Activated naive CD8-positive, alpha-beta T cell treated with anti-CD3 and anti-CD28 coated beads for 36 hours (primary cell): Measurements from ENCODE around the gene JPT1. TPM values are rescaled to one million over a fixed set of nuclear protein-coding genes. Genes with fewer than 3 reads are reported as not detected.
A peak's percentile ranks its signal among the peaks of the same experiment; 100 is the strongest.

ENCODE experiments used
- DNase-seq: peaks from one replicate; pipeline ENCODE4 v3.0.0; 2021
- H3K27ac Mint-ChIP-seq: one replicate; pipeline ENCODE4 v1.8.0; 2022; ENCODE audit warnings: mild to moderate bottlenecking, moderate library complexity, mixed read lengths
- H3K27me3 Mint-ChIP-seq: one replicate; pipeline ENCODE4 v1.8.0; 2022; ENCODE audit warnings: mild to moderate bottlenecking, mixed read lengths
- H3K36me3 Mint-ChIP-seq: one replicate; pipeline ENCODE4 v1.8.0; 2021; ENCODE audit warnings: mild to moderate bottlenecking, mixed read lengths
- H3K4me1 Mint-ChIP-seq: one replicate; pipeline ENCODE4 v1.8.0; 2021; ENCODE audit warnings: mixed read lengths
- H3K4me3 Mint-ChIP-seq: one replicate; pipeline ENCODE4 v1.8.0; 2022; ENCODE audit warnings: mild to moderate bottlenecking, moderate library complexity, mixed read lengths
- H3K9me3 Mint-ChIP-seq: one replicate; pipeline ENCODE4 v1.8.0; 2022; ENCODE audit warnings: mixed read lengths
- total RNA-seq, 2 experiments: library from RNA; stranded (reverse); gene quantifications; one replicate each; pipeline ENCODE4 v1.2.3, GENCODE V29; 2021

JPT1 gene
- total RNA-seq, 2 experiments from 2014 or later: 245 to 250 TPM

DNA sequence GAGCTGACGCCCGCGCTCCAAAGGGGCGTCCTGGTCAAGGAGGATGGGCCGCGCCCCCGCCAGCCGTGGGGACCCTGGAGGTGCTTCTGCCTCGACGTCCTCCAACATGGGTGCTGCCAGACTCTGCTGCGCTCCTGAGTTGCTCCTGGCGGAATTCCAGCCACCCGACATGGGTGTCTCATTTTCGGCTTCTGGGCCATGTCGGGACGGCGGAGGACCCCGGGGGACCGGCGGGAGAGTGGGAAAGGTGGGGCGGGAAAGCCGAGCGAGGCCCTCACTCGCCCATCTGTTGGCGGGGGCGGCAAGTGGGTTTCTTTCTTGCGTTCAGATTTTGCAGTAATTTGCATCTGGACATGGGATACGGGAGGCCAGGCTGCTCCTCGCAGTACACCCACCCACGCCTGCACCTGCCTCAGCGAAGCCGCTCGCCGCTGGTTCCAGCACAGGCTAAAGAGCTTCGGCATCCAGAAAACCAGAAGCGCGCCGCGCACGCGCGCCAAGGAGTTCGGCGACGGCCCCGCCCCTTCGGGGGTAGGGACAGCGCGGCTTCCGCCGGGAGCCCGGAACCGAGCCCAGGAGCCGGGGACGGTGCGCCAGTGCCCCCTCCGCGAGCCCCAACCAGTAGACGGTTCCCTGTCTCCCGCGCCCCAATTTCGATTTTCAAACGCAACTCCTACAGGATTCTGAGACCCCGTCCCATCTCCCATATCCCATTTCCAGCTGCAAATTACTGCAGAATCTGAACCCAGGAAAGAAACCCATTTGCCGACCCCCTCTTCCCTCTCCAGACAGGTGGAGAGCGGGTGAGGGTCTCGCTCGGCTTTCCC, 44.7 kb downstream of the JPT1 start, which contains the start of gene ARMC7:
Gene ARMC7 (plus strand): TSS at position 563 of the 827 bp plus-strand sequence. CDS start 320 bp downstream, outside the sequence.
- H3K9me3 Mint-ChIP-seq: no peaks in the 10 kb centered on the region
- H3K36me3 Mint-ChIP-seq: peaks cover 13% of the 10 kb centered on the region

DNA sequence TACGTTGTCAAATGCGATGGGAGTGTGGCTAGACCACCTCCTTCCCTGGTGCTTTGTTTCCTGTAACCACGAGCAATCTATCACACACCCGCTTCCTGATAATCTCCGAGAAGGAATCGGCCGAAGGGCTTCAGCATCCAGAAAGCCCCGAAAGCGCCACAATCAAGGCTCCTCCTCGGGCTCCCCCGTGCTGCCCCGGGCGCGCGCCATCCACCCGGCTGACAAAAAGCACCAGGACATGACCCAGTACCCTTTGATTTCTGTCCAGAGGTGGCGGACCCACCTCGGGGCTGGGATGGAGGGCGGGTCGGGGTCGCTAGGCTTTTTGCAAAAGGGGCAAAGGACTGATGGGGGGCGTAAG, 45.3 kb downstream of the JPT1 start:
- Mint-ChIP-seq H3K9me3 (no peaks in the 10 kb centered on the region), H3K27me3 (no peaks in the 10 kb centered on the region), H3K4me1 (peaks cover 21% of the 10 kb centered on the region), H3K4me3 (peak overlapping the region; percentile 89), H3K36me3 (peaks cover 12% of the 10 kb centered on the region), H3K27ac (no peak overlapping the region)
- peak; percentile 30 for DNase-seq

More for the DNA sequence above, 44.7 kb downstream of the JPT1 start, which contains the start of gene ARMC7:
- Mint-ChIP-seq H3K4me1 (peaks cover 26% of the 10 kb centered on the region), H3K27me3 (no peaks in the 10 kb centered on the region), H3K27ac (peak within 1 kb of the TSS; percentile 79), H3K4me3 (peak within 1 kb of the TSS; percentile 89)
- peak; percentile 95 for DNase-seq

DNA sequence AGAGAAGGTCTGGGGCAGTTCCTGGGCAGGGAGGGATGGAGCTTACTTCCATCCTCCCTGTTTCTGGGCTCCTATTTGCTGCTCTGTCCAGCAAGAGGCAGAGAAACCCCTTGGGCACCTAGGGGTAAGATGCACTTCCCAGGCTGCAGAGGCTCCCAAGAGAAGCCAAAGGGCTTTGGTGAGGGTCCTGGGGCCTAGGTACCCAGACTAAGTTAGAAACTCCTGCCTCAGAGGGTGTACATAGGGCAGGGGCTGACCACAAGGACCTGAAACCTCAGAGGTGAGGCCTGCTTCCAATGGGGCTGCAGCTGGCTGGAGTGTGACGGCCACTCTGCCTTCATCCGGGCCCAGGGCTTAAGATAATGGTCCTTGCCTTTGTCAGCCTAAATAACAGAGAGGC, 46.1 kb downstream of the JPT1 start:
- Mint-ChIP-seq H3K36me3 (peaks cover 11% of the 10 kb centered on the region), H3K27me3 (no peaks in the 10 kb centered on the region), H3K27ac (no peak overlapping the region), H3K4me3 (peak overlapping the region; percentile 89), H3K4me1 (peaks cover 20% of the 10 kb centered on the region), H3K9me3 (no peaks in the 10 kb centered on the region)
- DNase-seq: no peak

DNA sequence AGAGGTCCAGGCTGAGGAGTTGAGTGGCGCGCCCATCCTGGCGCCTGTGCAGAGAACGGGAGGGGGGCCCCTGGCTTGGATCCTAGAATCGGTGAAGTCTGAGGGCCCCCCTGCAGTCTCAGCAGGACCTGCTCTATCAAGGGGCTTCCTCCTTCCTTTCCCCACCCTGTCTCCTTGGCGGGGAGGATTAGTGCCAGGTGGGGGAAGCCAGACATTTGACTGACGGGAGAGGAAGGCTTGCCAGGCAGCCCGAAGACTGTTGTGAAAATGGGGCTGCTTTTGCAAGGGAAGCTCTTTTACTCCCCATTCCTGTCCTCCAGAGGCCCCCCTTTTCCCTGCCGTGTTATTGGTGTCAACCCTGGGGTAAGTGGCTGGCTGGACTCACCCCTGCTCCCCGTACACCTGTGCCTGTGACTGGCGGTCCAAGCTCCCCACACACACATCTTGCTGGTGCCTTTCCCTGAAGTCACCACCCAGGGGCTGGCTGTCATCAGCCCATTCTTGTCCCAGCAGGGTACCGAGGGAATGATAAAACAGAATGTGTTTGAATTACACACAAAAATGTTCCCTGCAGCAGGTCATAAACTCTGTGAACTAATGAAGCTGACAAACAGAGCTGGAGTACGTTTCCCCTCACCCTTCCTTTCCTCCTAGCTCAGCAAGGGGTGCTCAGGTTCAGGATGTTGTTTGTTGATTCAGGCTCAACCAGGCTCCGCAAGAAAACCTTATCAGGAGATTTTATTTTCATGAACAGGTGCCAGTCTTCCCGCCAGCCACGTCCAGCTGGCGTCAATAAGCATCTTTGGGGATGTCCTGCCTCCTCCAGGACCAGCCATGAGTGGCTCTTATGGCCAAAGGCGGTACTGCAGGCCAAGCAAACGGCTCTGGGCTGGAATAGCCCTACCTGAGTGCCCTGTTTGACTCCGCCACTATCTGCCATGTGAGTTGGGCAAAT, 48.9 kb downstream of the JPT1 start:
- peak; percentile 22 for DNase-seq
- no peak overlapping the region for H3K4me3 Mint-ChIP-seq

DNA sequence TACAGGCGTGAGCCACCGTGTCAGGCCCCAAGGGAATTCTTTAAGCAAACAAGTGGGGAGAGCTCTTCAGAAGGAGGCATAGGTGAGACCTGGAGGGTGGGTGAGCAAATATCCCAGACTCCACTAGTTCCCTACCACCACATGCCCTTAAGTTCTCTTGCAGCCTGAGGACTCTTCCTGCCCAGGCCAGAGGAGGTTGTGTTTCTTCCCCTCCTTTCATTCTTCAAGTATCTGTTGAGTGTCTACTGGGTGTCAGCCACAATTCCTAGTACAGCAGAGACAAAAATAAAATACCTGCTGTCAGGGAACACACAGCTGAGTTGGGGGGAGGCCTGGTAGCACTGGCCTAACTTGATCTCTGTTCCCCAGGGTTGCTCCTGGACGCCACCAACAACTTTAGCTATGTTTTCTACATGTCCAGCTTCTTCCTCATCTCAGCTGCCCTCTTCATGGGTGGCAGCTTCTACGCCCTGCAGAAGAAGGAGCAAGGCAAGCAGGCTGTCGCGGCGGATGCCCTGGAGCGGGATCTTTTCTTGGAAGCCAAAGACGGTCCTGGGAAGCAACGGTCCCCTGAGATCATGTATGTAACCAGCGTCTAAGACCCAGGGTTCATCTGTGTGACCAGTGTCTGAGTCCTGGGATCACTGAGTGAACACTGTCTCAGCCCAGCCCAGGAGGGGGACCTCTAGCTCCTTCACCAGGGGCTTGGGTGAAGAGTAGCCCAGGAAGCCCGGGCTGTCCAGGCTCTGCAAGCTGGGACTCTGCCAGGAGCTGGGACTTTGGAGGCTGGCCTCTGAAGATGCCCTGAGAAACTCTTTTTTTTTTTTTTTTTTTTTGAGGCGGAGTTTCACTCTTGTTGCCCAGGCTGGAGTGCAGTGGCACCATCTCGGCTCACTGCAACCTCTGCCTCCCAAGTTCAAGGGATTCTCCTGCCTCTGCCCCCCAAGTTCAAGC, 50.4 kb downstream of the JPT1 start:
- H3K9me3 Mint-ChIP-seq: no peaks in the 10 kb centered on the region
- no peak overlapping the region for H3K4me3 Mint-ChIP-seq
- H3K36me3 Mint-ChIP-seq: no peaks in the 10 kb centered on the region
- no peak overlapping the region for H3K27ac Mint-ChIP-seq
- peaks cover 8% of the 10 kb centered on the region for H3K4me1 Mint-ChIP-seq
- H3K27me3 Mint-ChIP-seq: no peaks in the 10 kb centered on the region
- DNase-seq: no peak

More for the DNA sequence above, 48.9 kb downstream of the JPT1 start:
- H3K27ac Mint-ChIP-seq: no peak overlapping the region
- H3K4me1 Mint-ChIP-seq: peaks cover 11% of the 10 kb centered on the region
- no peaks in the 10 kb centered on the region for H3K9me3 Mint-ChIP-seq
- no peaks in the 10 kb centered on the region for H3K36me3 Mint-ChIP-seq
- H3K27me3 Mint-ChIP-seq: no peaks in the 10 kb centered on the region

DNA sequence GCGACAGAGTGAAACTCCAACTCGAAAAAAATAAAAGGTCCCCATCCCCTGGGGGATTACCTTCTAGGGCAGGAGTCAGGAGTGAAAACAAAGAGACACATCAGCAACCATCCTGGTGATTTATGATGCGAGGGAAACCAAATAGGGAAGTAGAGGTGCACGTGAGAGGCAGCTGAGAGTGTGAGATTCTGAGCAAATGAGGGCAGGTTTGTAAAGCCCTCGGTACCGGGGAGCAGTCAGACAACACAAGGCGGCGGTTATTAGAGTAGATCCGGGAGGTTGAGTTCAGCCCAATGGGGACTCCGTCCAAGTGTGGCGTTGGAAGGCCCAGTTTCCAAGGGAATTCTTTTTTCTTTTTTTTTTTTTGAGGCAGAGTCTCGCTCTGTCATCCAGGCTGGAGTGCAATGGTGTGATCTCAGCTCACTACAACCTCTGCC, 51.9 kb downstream of the JPT1 start:
- no peak overlapping the region for H3K4me3 Mint-ChIP-seq
- no peaks in the 10 kb centered on the region for H3K36me3 Mint-ChIP-seq
- no peaks in the 10 kb centered on the region for H3K27me3 Mint-ChIP-seq
- no peak for DNase-seq
- H3K4me1 Mint-ChIP-seq: peaks cover 3% of the 10 kb centered on the region
- no peaks in the 10 kb centered on the region for H3K9me3 Mint-ChIP-seq
- peak overlapping the region; percentile 34 for H3K27ac Mint-ChIP-seq

DNA sequence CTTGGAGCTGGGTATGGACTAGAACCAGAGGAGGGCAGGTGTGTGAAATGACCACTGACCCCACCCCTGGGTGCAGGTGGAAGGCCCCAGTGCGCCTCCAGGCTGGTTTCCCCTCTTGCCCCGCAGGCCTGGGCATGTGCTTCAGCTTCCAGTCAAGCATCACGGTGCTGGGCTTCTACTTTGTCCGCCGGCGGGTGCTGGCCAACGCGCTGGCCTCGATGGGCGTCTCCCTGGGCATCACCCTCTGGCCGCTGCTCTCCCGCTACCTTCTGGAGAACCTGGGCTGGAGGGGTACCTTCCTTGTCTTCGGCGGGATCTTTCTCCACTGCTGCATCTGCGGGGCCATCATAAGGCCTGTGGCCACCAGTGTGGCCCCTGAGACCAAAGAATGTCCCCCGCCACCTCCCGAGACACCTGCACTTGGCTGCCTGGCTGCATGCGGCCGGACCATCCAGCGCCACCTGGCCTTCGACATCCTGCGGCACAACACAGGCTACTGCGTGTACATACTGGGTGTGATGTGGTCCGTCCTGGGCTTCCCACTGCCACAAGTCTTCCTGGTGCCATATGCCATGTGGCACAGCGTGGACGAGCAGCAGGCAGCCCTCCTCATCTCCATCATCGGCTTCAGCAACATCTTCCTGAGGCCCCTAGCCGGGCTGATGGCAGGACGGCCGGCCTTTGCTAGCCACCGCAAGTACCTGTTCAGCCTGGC, 54.3 kb downstream of the JPT1 start:
- Mint-ChIP-seq H3K9me3 (no peaks in the 10 kb centered on the region), H3K36me3 (no peaks in the 10 kb centered on the region), H3K4me3 (no peak overlapping the region), H3K27ac (no peak overlapping the region), H3K27me3 (no peaks in the 10 kb centered on the region), H3K4me1 (peaks cover 3% of the 10 kb centered on the region)
- no peak for DNase-seq

DNA sequence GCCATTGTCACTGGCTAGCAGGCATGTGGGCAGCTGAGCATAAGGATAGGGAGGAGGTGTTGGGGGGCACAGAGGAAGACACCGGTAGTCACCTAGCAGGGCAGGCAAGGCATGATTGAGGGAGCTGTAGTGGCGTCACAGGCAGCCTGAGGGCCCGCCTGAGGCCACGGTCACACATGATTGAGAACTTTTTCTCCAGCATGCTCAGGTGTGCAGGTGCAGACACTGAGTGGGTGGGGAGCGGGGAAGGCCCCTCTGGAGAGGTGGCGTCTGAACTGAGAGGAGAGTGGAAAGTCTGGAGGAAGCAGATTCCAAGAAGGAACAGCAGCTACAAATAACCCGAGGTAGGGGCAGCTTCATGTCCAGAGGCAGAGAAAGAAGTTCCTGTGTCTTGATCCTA, 55.5 kb downstream of the JPT1 start:
- no peaks in the 10 kb centered on the region for H3K27me3 Mint-ChIP-seq
- H3K9me3 Mint-ChIP-seq: no peaks in the 10 kb centered on the region
- H3K4me1 Mint-ChIP-seq: peaks cover 3% of the 10 kb centered on the region
- no peak overlapping the region for H3K27ac Mint-ChIP-seq
- H3K4me3 Mint-ChIP-seq: no peak overlapping the region
- H3K36me3 Mint-ChIP-seq: no peaks in the 10 kb centered on the region
- no peak for DNase-seq

DNA sequence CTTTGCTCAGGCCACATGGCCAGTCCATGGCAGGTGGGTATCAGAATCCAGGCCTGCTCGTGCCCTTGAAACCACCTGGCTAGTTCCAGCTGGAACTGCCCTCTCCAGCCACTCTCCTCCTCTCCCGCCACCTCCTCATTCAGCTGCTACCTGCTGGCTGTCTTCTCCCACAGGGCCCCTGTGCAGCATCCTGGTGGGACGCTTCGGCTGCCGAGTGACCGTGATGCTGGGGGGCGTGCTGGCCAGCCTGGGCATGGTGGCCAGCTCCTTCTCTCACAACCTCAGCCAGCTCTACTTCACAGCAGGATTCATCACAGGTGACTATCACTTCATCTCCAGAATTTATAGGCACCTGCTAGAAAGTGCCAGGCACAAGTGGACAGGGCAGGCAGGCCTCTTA, 56.4 kb downstream of the JPT1 start:
- Mint-ChIP-seq H3K36me3 (no peaks in the 10 kb centered on the region), H3K27ac (no peak overlapping the region), H3K4me3 (no peak overlapping the region), H3K27me3 (no peaks in the 10 kb centered on the region), H3K4me1 (peaks cover 3% of the 10 kb centered on the region), H3K9me3 (no peaks in the 10 kb centered on the region)
- no peak for DNase-seq

DNA sequence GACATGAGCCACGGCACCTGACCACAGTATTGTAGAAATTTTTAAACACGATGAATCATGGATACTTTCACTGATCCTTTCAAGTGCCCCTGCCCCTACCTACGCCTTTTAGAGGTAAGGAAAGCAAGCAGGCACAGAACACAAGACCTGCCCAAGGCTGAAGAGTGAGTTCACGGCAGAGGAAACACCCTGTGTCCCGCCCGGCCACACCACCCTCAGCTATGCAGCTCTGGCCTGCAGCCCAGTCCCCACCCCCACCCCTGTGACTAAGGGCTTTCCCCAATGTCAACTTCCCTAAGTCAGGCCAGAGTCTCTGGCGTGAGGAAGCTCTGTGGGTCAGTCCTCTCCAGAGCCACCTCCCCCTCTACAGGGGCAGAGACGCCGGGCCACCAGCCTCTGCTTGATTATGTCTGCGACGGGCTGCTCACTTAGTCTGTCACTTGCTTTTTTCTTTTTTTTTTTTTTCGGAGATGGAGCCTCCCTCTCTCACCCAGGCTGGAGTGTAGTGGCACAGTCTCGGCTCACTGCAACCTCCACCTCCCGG, 58.2 kb downstream of the JPT1 start:
- Mint-ChIP-seq H3K4me3 (no peak overlapping the region), H3K9me3 (no peaks in the 10 kb centered on the region), H3K27me3 (no peaks in the 10 kb centered on the region), H3K27ac (no peak overlapping the region), H3K4me1 (no peaks in the 10 kb centered on the region), H3K36me3 (no peaks in the 10 kb centered on the region)
- no peak for DNase-seq

DNA sequence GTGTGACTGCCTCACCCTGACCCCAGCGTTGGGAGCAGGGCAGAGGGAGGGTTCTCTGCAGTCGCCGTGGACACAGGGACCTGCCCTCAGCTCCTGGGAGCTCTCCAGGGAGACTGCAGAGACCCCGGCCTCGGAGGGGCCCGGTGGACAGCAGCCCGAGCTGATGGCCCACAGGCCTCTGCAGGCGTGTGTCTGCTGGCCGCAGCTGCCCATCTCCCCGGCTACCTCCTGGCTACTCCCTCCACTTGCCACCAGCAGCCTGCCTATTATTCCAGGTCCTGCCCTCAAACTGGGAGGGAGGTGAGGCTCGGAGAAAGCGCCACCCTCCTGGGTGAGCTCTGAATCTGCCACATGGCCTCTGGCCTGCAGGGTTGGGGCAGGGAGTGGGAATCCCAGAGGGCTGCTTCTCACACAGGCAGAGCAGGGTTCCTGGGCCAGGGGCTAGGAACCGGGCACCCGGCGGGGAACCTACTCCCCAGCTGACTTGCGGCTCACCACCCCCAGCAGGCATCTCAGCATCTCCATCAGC, 59.4 kb downstream of the JPT1 start:
- no peaks in the 10 kb centered on the region for H3K9me3 Mint-ChIP-seq
- H3K4me1 Mint-ChIP-seq: no peaks in the 10 kb centered on the region
- no peak overlapping the region for H3K27ac Mint-ChIP-seq
- no peak for DNase-seq
- H3K4me3 Mint-ChIP-seq: no peak overlapping the region
- H3K36me3 Mint-ChIP-seq: no peaks in the 10 kb centered on the region
- no peaks in the 10 kb centered on the region for H3K27me3 Mint-ChIP-seq

DNA sequence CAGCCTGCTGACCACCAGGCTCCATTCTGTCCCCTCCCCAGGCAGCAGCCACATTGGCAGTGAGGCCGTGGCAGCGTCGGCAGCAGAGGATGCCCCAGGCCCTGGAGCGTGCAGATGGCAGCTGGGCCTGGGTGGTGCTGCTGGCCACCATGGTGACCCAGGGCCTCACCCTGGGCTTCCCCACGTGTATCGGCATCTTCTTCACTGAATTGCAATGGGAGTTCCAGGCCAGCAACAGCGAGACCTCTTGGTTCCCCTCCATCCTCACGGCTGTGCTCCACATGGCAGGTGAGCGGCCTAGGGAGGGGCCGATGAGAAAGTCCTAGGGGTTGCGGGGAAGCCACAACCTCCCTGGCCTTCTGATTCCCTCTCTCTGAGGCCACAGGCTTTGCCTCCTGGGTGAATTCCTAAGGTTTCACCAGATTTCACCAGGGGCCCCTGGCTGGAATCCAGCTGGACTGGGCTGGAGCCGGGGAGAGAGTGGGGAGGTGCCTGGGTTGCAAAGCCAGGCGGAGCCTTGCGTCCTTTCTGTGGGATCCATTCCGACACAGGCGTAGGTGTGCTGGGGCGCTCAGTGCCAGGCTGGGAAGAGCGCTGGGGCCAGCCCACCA, 60.7 kb downstream of the JPT1 start:
- Mint-ChIP-seq H3K4me3 (no peak overlapping the region), H3K27ac (no peak overlapping the region), H3K9me3 (no peaks in the 10 kb centered on the region), H3K36me3 (no peaks in the 10 kb centered on the region), H3K4me1 (peaks cover 11% of the 10 kb centered on the region), H3K27me3 (no peaks in the 10 kb centered on the region)
- no peak for DNase-seq

DNA sequence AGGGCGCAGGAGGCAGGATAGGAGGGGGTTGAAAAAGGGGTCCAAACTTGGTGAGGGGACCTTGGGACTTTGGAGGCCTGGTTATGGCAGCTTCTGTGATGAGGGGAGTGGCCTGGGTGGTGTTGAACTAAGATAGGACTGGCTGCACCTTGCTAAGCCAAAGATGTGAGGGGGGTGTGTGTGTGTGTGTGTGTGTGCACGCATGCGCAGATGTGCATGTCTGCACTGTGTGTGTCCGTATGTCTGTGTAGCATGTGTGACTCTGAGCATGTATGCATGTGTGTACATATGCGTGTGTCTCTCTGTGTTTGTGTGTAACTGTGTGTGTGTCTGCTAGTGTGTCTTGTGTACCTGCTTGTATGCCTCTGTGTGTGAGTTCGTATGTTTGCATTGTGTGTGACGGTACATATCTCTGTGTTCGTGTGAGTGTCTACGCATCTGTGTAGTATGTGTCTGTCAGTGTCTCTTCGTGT, 62.4 kb downstream of the JPT1 start:
- Mint-ChIP-seq H3K36me3 (no peaks in the 10 kb centered on the region), H3K27me3 (no peaks in the 10 kb centered on the region), H3K4me3 (no peak overlapping the region), H3K4me1 (peaks cover 19% of the 10 kb centered on the region), H3K27ac (no peak overlapping the region), H3K9me3 (no peaks in the 10 kb centered on the region)
- DNase-seq: no peak
